ENCODE data around the gene TRPV4.
A peak's percentile ranks its signal among the peaks of the same experiment; 100 is the strongest.

TRPV4 gene

GRCh38 chr12:109804820-109805761, 28.1 kb downstream of the TRPV4 start:
- peak; percentile 53 for DNase-seq (ENCODE audit: low spot score)

GRCh38 chr12:109803678-109804077, 29.5 kb downstream of the TRPV4 start:
- no peak for DNase-seq (ENCODE audit: low spot score)

- no peak for DNase-seq (ENCODE audit: low spot score)
These were observed 30.4 kb downstream of the TRPV4 start for GRCh38 chr12:109802828-109803227.

GRCh38 chr12:109800536-109800935, 32.7 kb downstream of the TRPV4 start:
- DNase-seq (ENCODE audit: low spot score) = no peak

- DNase-seq (ENCODE audit: low spot score) = no peak
These were observed 34.5 kb downstream of the TRPV4 start for GRCh38 chr12:109798691-109799090.

GRCh38 chr12:109797905-109798669, 35.1 kb downstream of the TRPV4 start:
- peak; percentile 37 for DNase-seq (ENCODE audit: low spot score)

- DNase-seq (ENCODE audit: low spot score) = no peak
These were observed 37.1 kb downstream of the TRPV4 start for GRCh38 chr12:109796057-109796456.

GRCh38 chr12:109795023-109795422, 38.2 kb downstream of the TRPV4 start:
- DNase-seq (ENCODE audit: low spot score) = no peak

GRCh38 chr12:109793826-109794501, 39.2 kb downstream of the TRPV4 start:
- DNase-seq (ENCODE audit: low spot score) = no peak

GRCh38 chr12:109793411-109793810, 39.8 kb downstream of the TRPV4 start:
- DNase-seq (ENCODE audit: low spot score) = no peak

- no peak for DNase-seq (ENCODE audit: low spot score)
These were observed 40.2 kb downstream of the TRPV4 start for GRCh38 chr12:109792992-109793391.

GRCh38 chr12:109789526-109790048, 43.6 kb downstream of the TRPV4 start:
- no peak for DNase-seq (ENCODE audit: low spot score)

- no peak for DNase-seq (ENCODE audit: low spot score)
These were observed 46.4 kb downstream of the TRPV4 start for GRCh38 chr12:109786799-109787198.

- no peak for DNase-seq (ENCODE audit: low spot score)
These were observed 47.3 kb downstream of the TRPV4 start for GRCh38 chr12:109785854-109786253.

- DNase-seq (ENCODE audit: low spot score) = no peak
These were observed 49.3 kb downstream of the TRPV4 start for GRCh38 chr12:109783965-109784244.

GRCh38 chr12:109783135-109783964, 49.8 kb downstream of the TRPV4 start:
- DNase-seq (ENCODE audit: low spot score) = no peak

GRCh38 chr12:109782326-109782703, 50.9 kb downstream of the TRPV4 start:
- no peak for DNase-seq (ENCODE audit: low spot score)

GRCh38 chr12:109781668-109782325, 51.4 kb downstream of the TRPV4 start:
- DNase-seq (ENCODE audit: low spot score) = no peak

GRCh38 chr12:109779382-109779781, 53.8 kb downstream of the TRPV4 start:
- DNase-seq (ENCODE audit: low spot score) = no peak

- DNase-seq (ENCODE audit: low spot score) = no peak
These were observed 54.5 kb downstream of the TRPV4 start for GRCh38 chr12:109778684-109779083.

- DNase-seq (ENCODE audit: low spot score) = no peak
These were observed 55.7 kb downstream of the TRPV4 start for GRCh38 chr12:109777544-109777943.
